Activated CD8-positive, alpha-beta T cell treated with anti-CD3 and anti-CD28 coated beads, Interleukin-2, amount 10 ng/mL, durations not matched to agents 7 days and 5 days (primary cell): ENCODE data around the gene VAX1. TPM values are rescaled to one million over a fixed set of nuclear protein-coding genes. Genes with fewer than 3 reads are reported as not detected.

Source experiments
- ATAC-seq: fragments of 150-1000 bp; cut with Tn5 transposase; one replicate; pipeline ENCODE4 v1.10.0; 2021; ENCODE audit warnings: moderate library complexity
- CTCF ChIA-PET: fragments of 350-600 bp; sonication (Branson Sonifier 250); formaldehyde crosslinking; loops from one replicate; lab custom pipeline; 2021; ENCODE audit warnings: antibody characterized with exemption; lab: Charles Lee
- POLR2A ChIA-PET: fragments of 350-600 bp; sonication (Branson Sonifier 250); formaldehyde crosslinking; loops from one replicate; lab custom pipeline; 2021; ENCODE audit warnings: antibody characterized with exemption; lab: Charles Lee
- DNase-seq: peaks from one replicate; pipeline ENCODE4 v3.0.0-alpha.2; 2020
- H3K27ac Mint-ChIP-seq: one replicate; pipeline ENCODE4 v1.8.0; 2021; ENCODE audit warnings: mild to moderate bottlenecking, mixed read lengths
- H3K27me3 Mint-ChIP-seq: one replicate; pipeline ENCODE4 v1.8.0; 2021; ENCODE audit warnings: low read depth, mixed read lengths
- H3K36me3 Mint-ChIP-seq: one replicate; pipeline ENCODE4 v1.8.0; 2021; ENCODE audit warnings: low read depth, mixed read lengths
- H3K4me1 Mint-ChIP-seq: one replicate; pipeline ENCODE4 v1.8.0; 2021; ENCODE audit warnings: low read depth, mixed read lengths
- H3K4me3 Mint-ChIP-seq: one replicate; pipeline ENCODE4 v1.8.0; 2021; ENCODE audit warnings: mild to moderate bottlenecking, mixed read lengths
- H3K9me3 Mint-ChIP-seq: one replicate; pipeline ENCODE4 v1.8.0; 2022; ENCODE audit warnings: mixed read lengths; ENCODE audit not compliant: insufficient read depth
- total RNA-seq, 2 experiments: library from RNA; stranded (reverse); gene quantifications; one replicate each; pipeline ENCODE4 v1.2.3, GENCODE V29; 2021

The VAX1 gene
- total RNA-seq, 2 experiments from 2014 or later, result not detected

GRCh38 chr10:117140525-117140902 is 2.4 kb upstream of the VAX1 start:
- Mint-ChIP-seq H3K4me1 (peaks cover 4% of the 10 kb centered on the region), H3K36me3 (peaks cover 9% of the 10 kb centered on the region), H3K27me3 (peaks cover 55% of the 10 kb centered on the region), H3K4me3 (no peak overlapping the region), H3K27ac (no peak overlapping the region), H3K9me3 (peaks cover 8% of the 10 kb centered on the region)
- ATAC-seq (no peak), DNase-seq (no peak)
- CTCF ChIA-PET, result interaction anchor here (1.2 to 2.0 kb wide), 2 partner anchors 27 to 34 kb away, joined by 4 to 6 read pairs; no protein-coding TSS in a partner anchor
- POLR2A ChIA-PET, result no interaction called here

DNA sequence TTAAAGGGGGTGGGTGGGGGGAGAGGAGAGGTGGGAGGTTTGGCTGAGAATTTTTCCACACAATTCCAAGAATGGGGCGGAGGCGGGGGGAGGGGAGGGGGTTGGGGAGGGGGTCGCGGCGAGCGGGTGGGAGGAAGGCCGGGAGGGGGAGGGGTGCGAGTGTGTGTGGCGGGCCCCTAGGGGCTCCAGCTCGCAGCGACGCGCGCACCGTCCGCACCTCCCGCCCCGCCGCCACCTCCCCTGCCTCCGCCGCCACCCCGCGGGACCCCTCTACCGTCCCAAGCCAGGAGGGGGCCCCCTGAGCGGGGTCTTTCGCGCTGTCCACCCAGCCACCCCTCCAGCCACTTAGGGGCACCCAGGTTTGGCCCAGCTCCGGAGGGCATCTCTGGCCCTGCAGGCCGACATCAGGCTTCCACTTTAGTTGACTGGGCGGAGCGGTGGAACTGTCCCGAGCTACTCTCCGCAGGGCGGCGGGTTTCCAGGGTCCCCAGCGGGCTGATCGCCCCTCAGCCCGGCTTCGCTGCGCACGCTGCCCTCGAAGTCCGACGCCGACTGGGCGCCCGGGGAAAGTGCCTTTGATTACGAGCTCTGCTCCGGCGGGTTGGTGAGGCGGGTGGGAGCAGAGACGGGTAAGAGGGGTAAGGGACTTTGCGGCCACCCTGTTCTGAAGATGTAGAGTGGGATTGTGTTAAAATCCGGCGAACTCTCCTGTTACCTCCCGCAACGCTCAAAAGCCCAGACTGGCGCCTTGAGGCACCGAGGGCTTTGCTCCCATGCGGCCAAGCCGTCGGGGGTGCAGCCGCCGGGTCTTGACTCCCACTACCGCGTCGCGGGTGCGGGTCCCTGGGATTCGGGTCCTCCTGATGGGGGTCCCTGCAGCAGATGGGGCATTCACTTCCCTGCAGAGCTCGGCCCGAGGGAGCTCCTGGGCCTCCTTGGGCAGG is 1.8 kb upstream of the VAX1 start:
- Mint-ChIP-seq H3K4me1 (peaks cover 4% of the 10 kb centered on the region), H3K27ac (no peak overlapping the region), H3K27me3 (peaks cover 61% of the 10 kb centered on the region), H3K9me3 (peaks cover 8% of the 10 kb centered on the region), H3K36me3 (peaks cover 9% of the 10 kb centered on the region), H3K4me3 (no peak overlapping the region)
- DNase-seq (no peak), ATAC-seq (no peak)
- ChIA-PET POLR2A (no interaction called here), CTCF (interaction anchor here (1.2 kb wide), 1 partner anchor 35 kb away, joined by 4 read pairs; no protein-coding TSS in a partner anchor)

DNA sequence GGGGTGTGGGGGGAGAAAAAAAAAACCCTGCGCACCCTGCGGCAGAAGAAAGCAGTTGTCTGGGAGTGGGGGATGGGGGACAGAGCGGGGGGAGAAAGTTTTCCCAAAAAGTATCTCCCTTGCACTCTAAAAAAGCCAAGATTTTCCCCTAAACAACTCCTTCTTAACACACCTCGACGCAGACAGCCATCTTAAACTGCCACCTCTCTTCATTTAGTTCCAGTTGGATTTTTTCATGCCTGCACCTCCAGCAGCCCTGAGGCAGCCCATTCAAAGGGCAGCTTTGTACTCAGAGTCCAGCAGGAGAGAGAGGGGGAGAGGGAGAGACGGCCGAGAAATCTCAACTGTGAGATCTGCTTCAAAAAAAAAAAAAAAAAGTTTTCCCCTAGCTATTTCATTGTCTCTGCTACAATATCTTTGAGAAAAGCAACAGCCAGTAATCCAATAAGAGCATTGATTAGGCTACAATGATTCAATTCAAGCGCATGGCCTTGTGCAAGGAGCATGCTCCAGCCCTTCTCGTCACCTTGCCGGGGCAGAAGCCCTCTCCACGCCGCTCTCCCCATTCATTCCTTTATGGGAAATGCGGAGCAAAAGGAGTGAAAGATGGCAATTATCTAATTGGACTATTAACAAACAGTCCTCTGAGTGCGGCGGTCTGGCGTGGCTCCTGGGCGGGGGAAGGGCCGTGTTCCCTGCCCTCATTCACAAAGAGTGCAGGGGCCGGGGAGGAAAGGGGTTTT is 939 bp upstream of the VAX1 start:
- DNase-seq (no peak), ATAC-seq (no peak)
- ChIA-PET POLR2A (no interaction called here), CTCF (interaction anchor here (0.9 to 1.2 kb wide), 2 partner anchors 29 to 36 kb away, joined by 3 to 4 read pairs; no protein-coding TSS in a partner anchor)
- Mint-ChIP-seq H3K36me3 (peaks cover 9% of the 10 kb centered on the region), H3K4me3 (no peak overlapping the region), H3K27ac (peak overlapping the region; percentile 30), H3K9me3 (peaks cover 8% of the 10 kb centered on the region), H3K4me1 (peaks cover 4% of the 10 kb centered on the region), H3K27me3 (peaks cover 61% of the 10 kb centered on the region)

- Mint-ChIP-seq H3K4me1 (peaks cover 8% of the 10 kb centered on the region), H3K27ac (peak overlapping the region; percentile 73), H3K36me3 (peaks cover 13% of the 10 kb centered on the region), H3K9me3 (peaks cover 8% of the 10 kb centered on the region), H3K27me3 (peaks cover 72% of the 10 kb centered on the region), H3K4me3 (peak overlapping the region; percentile 42)
- ChIA-PET POLR2A (no interaction called here), CTCF (interaction anchor here (3.5 kb wide), 1 partner anchor 30 kb away, joined by 19 read pairs; no protein-coding TSS in a partner anchor)
- no peak for DNase-seq
- ATAC-seq, result no peak
These were observed 799 bp downstream of the VAX1 start for GRCh38 chr10:117137031-117137910.

- Mint-ChIP-seq H3K4me1 (peaks cover 16% of the 10 kb centered on the region), H3K4me3 (peak overlapping the region; percentile 25), H3K36me3 (peaks cover 8% of the 10 kb centered on the region), H3K27me3 (peaks cover 72% of the 10 kb centered on the region), H3K27ac (no peak overlapping the region), H3K9me3 (peaks cover 4% of the 10 kb centered on the region)
- no peak for ATAC-seq
- ChIA-PET POLR2A (no interaction called here), CTCF (interaction anchor here (3.5 kb wide), 1 partner anchor 31 kb away, joined by 19 read pairs; no protein-coding TSS in a partner anchor)
- no peak for DNase-seq
These were observed 1.6 kb downstream of the VAX1 start for GRCh38 chr10:117136391-117136975.

GRCh38 chr10:117135480-117136140 is 2.5 kb downstream of the VAX1 start:
- CTCF ChIA-PET, result interaction anchor here (1.0 to 3.5 kb wide), 2 partner anchors 31 to 39 kb away, joined by 4 to 19 read pairs; no protein-coding TSS in a partner anchor
- H3K4me3 Mint-ChIP-seq, result peak overlapping the region; percentile 22
- H3K9me3 Mint-ChIP-seq, result peaks cover 4% of the 10 kb centered on the region
- no peak for ATAC-seq
- POLR2A ChIA-PET, result no interaction called here
- H3K36me3 Mint-ChIP-seq, result peaks cover 8% of the 10 kb centered on the region
- no peak for DNase-seq
- peaks cover 73% of the 10 kb centered on the region for H3K27me3 Mint-ChIP-seq
- H3K4me1 Mint-ChIP-seq, result peaks cover 17% of the 10 kb centered on the region
- peak overlapping the region; percentile 7 for H3K27ac Mint-ChIP-seq

GRCh38 chr10:117135026-117135372 is 3.1 kb downstream of the VAX1 start:
- ChIA-PET CTCF (interaction anchor here (1.0 to 3.5 kb wide), 2 partner anchors 32 to 40 kb away, joined by 4 to 19 read pairs; no protein-coding TSS in a partner anchor), POLR2A (interaction anchor here (0.5 kb wide), 1 partner anchor 1340 kb away, joined by 3 read pairs; no protein-coding TSS in a partner anchor)
- no peak for ATAC-seq
- Mint-ChIP-seq H3K4me1 (peaks cover 17% of the 10 kb centered on the region), H3K27me3 (peaks cover 76% of the 10 kb centered on the region), H3K27ac (no peak overlapping the region), H3K4me3 (no peak overlapping the region), H3K9me3 (peaks cover 4% of the 10 kb centered on the region), H3K36me3 (peaks cover 8% of the 10 kb centered on the region)
- no peak for DNase-seq

- H3K9me3 Mint-ChIP-seq, result peaks cover 4% of the 10 kb centered on the region
- peaks cover 80% of the 10 kb centered on the region for H3K27me3 Mint-ChIP-seq
- H3K36me3 Mint-ChIP-seq, result peaks cover 8% of the 10 kb centered on the region
- H3K27ac Mint-ChIP-seq, result no peak overlapping the region
- DNase-seq (no peak), ATAC-seq (no peak)
- H3K4me3 Mint-ChIP-seq, result no peak overlapping the region
- POLR2A ChIA-PET, result interaction anchor here (0.5 kb wide), 1 partner anchor 1341 kb away, joined by 3 read pairs; no protein-coding TSS in a partner anchor
- CTCF ChIA-PET, result interaction anchor here (0.8 to 3.5 kb wide), 2 partner anchors 33 to 40 kb away, joined by 3 to 19 read pairs; no protein-coding TSS in a partner anchor
- H3K4me1 Mint-ChIP-seq, result peaks cover 17% of the 10 kb centered on the region
These were observed 3.6 kb downstream of the VAX1 start for GRCh38 chr10:117134306-117135025.

GRCh38 chr10:117134056-117134305 is 4.1 kb downstream of the VAX1 start:
- peak overlapping the region; percentile 31 for H3K4me3 Mint-ChIP-seq
- CTCF ChIA-PET, result interaction anchor here (0.8 to 3.5 kb wide), 2 partner anchors 33 to 41 kb away, joined by 3 to 19 read pairs; no protein-coding TSS in a partner anchor

More at GRCh38 chr10:117134056-117134305, 4.1 kb downstream of the VAX1 start:
- Mint-ChIP-seq H3K9me3 (peaks cover 2% of the 10 kb centered on the region), H3K36me3 (peaks cover 5% of the 10 kb centered on the region), H3K27ac (no peak overlapping the region), H3K4me1 (peaks cover 17% of the 10 kb centered on the region), H3K27me3 (peaks cover 77% of the 10 kb centered on the region)
- DNase-seq, result no peak
- no peak for ATAC-seq
- POLR2A ChIA-PET, result no interaction called here
